Liver (tissue), 3 donors: Measurements from ENCODE around the gene FAM118A.

ENCODE experiments used
- EGR1 ChIP-seq, 2 donors: IDR thresholded peaks; 2 replicates each; pipeline ENCODE4 v1.6.1; 2016 to 2018; ENCODE audit warnings: antibody characterized with exemption in 2 of 2, low read depth in 2 of 2
- FOXA1 ChIP-seq: IDR thresholded peaks from 2 replicates; pipeline ENCODE4 v1.6.1; 2016; ENCODE audit warnings: antibody characterized with exemption
- GABPA ChIP-seq, 2 donors: IDR thresholded peaks in 1 of 2; conservative IDR thresholded peaks in 1 of 2; 2 replicates each; pipeline ENCODE4 v1.6.1; 2016; ENCODE audit warnings: antibody characterized with exemption in 2 of 2, mild to moderate bottlenecking in 1 of 2, moderate library complexity in 1 of 2
- HNF4A ChIP-seq, 2 donors: conservative IDR thresholded peaks; 2 replicates each; pipeline ENCODE4 v1.6.1; 2016; ENCODE audit warnings: antibody characterized with exemption in 2 of 2, mild to moderate bottlenecking in 2 of 2
- JUND ChIP-seq, 2 donors: IDR thresholded peaks; 2 replicates each; pipeline ENCODE4 v1.6.1; 2016; ENCODE audit warnings: antibody characterized with exemption in 2 of 2
- RAD21 ChIP-seq, 2 donors: IDR thresholded peaks; 2 replicates each; pipeline ENCODE4 v1.6.1; 2016; ENCODE audit warnings: antibody characterized with exemption in 2 of 2, mild to moderate bottlenecking in 2 of 2
- TAF1 ChIP-seq: conservative IDR thresholded peaks from 2 replicates; pipeline ENCODE4 v1.6.1; 2016; ENCODE audit warnings: antibody characterized with exemption, mild to moderate bottlenecking
- YY1 ChIP-seq: IDR thresholded peaks from 2 replicates; pipeline ENCODE4 v1.6.1; 2016; ENCODE audit warnings: antibody characterized with exemption, mild to moderate bottlenecking
- TF ChIP-seq, protein P1 (sequence below): fragments of 150-350 bp; IDR thresholded peaks from 2 replicates; pipeline ENCODE4 v1.5.1; 2017; ENCODE audit warnings: improper control_type of control experiment, low read depth, low read length; ENCODE audit not compliant: missing input control
- TF ChIP-seq, protein P2 (sequence below): IDR thresholded peaks from 2 replicates; pipeline ENCODE4 v1.6.1; 2016; ENCODE audit warnings: antibody characterized with exemption
- TF ChIP-seq, protein P3 (sequence below): IDR thresholded peaks from 2 replicates; pipeline ENCODE4 v1.6.1; 2016; ENCODE audit warnings: antibody characterized with exemption
- TF ChIP-seq, protein P4 (sequence below): IDR thresholded peaks from 2 replicates; pipeline ENCODE4 v1.6.1; 2016; ENCODE audit warnings: antibody characterized with exemption, mild to moderate bottlenecking
- donor health status: healthy.
- donor health status: healthy.

DNA sequence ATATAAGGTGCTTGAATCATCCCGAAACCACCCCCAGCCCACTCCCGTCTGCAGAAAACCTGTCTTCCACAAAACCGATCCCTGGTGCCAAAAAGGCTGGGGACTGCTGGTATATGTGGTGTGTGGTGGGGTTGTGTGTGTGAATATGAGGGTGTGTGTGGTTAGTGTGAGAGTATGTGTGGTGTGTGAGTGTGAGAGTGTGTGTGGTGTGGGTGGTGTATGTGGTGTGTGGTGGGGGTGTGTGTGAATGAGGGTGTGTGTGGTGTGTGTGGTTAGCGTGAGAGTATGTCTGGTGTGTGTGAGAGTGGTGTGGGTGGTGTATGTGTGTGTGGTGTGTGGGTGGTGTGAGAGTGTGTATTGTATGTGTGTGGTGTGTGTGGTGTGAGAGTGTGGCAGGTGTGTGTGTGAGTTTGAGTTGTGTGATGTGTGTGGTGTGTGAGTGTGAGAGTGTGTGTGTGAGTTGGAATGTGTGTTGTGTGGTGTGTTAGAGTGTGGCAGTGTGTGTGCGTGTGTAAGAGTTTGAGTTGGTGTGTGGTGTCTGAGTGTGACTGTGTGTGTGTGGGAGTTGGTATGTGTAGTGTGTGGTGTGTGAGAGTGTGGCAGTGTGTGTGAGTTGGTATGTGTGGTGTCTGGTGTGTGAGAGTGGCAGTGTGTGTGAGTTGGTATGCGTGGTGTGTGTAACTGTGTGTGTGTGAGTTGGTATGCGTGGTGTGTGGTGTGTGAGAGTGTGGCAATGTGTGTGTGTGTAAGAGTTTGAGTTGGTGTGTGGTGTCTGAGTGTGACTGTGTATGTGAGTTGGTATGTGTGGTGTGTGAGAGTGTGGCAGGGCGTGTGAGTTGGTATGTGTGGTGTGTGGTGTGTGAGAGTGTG is 18.4 kb upstream of the FAM118A start:
- TF ChIP-seq JUND (IDR thresholded peaks at IDR 0.05) = no peak
- TF ChIP-seq, protein P1, sequence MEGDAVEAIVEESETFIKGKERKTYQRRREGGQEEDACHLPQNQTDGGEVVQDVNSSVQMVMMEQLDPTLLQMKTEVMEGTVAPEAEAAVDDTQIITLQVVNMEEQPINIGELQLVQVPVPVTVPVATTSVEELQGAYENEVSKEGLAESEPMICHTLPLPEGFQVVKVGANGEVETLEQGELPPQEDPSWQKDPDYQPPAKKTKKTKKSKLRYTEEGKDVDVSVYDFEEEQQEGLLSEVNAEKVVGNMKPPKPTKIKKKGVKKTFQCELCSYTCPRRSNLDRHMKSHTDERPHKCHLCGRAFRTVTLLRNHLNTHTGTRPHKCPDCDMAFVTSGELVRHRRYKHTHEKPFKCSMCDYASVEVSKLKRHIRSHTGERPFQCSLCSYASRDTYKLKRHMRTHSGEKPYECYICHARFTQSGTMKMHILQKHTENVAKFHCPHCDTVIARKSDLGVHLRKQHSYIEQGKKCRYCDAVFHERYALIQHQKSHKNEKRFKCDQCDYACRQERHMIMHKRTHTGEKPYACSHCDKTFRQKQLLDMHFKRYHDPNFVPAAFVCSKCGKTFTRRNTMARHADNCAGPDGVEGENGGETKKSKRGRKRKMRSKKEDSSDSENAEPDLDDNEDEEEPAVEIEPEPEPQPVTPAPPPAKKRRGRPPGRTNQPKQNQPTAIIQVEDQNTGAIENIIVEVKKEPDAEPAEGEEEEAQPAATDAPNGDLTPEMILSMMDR = no peak
- TF ChIP-seq TAF1 = no peak
- no peak for TF ChIP-seq YY1
- TF ChIP-seq, protein P2, sequence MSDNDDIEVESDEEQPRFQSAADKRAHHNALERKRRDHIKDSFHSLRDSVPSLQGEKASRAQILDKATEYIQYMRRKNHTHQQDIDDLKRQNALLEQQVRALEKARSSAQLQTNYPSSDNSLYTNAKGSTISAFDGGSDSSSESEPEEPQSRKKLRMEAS = no peak
- TF ChIP-seq GABPA (IDR thresholded peaks at IDR 0.05 in 1 of 2, conservative IDR thresholded peaks at IDR 0.05 in 1 of 2) = no peak
- TF ChIP-seq, protein P3, sequence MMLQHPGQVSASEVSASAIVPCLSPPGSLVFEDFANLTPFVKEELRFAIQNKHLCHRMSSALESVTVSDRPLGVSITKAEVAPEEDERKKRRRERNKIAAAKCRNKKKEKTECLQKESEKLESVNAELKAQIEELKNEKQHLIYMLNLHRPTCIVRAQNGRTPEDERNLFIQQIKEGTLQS = no peak
- TF ChIP-seq RAD21 (IDR thresholded peaks at IDR 0.05) = no peak
- TF ChIP-seq, protein P4, sequence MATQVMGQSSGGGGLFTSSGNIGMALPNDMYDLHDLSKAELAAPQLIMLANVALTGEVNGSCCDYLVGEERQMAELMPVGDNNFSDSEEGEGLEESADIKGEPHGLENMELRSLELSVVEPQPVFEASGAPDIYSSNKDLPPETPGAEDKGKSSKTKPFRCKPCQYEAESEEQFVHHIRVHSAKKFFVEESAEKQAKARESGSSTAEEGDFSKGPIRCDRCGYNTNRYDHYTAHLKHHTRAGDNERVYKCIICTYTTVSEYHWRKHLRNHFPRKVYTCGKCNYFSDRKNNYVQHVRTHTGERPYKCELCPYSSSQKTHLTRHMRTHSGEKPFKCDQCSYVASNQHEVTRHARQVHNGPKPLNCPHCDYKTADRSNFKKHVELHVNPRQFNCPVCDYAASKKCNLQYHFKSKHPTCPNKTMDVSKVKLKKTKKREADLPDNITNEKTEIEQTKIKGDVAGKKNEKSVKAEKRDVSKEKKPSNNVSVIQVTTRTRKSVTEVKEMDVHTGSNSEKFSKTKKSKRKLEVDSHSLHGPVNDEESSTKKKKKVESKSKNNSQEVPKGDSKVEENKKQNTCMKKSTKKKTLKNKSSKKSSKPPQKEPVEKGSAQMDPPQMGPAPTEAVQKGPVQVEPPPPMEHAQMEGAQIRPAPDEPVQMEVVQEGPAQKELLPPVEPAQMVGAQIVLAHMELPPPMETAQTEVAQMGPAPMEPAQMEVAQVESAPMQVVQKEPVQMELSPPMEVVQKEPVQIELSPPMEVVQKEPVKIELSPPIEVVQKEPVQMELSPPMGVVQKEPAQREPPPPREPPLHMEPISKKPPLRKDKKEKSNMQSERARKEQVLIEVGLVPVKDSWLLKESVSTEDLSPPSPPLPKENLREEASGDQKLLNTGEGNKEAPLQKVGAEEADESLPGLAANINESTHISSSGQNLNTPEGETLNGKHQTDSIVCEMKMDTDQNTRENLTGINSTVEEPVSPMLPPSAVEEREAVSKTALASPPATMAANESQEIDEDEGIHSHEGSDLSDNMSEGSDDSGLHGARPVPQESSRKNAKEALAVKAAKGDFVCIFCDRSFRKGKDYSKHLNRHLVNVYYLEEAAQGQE = no peak
- no peak for TF ChIP-seq EGR1 (IDR thresholded peaks at IDR 0.05; ENCODE audit: low read depth in 2 of 2)
- no peak for TF ChIP-seq FOXA1
- no peak for TF ChIP-seq HNF4A (conservative IDR thresholded peaks at IDR 0.05)
